NT2/D1 (cell line): ENCODE data around the gene CTCF.

ENCODE experiments used
- DNase-seq: peaks from one replicate; pipeline ENCODE4 v3.0.0-alpha.2; 2011; ENCODE audit warnings: low read depth, low spot score
- H3K27me3 ChIP-seq: 2 replicates; pipeline ENCODE4 v1.6.0; 2011; ENCODE audit warnings: mild to moderate bottlenecking; ENCODE audit not compliant: insufficient read length, insufficient read depth
- H3K36me3 ChIP-seq: 2 replicates; pipeline ENCODE4 v1.6.1; 2011; ENCODE audit warnings: mild to moderate bottlenecking, low read length, mixed read lengths; ENCODE audit not compliant: insufficient read depth, insufficient read length
- H3K4me1 ChIP-seq: 2 replicates; pipeline ENCODE4 v1.5.1; 2011; ENCODE audit not compliant: insufficient read depth, insufficient read length
- H3K4me3 ChIP-seq: 2 replicates; pipeline ENCODE4 v1.5.1; 2011; ENCODE audit warnings: low read depth; ENCODE audit not compliant: insufficient read length
- H3K9ac ChIP-seq: 2 replicates; pipeline ENCODE4 v1.6.0; 2011; ENCODE audit warnings: low read depth; ENCODE audit not compliant: insufficient read length
- H3K9me3 ChIP-seq: 2 replicates; pipeline ENCODE4 v1.5.1; 2011; ENCODE audit warnings: mild to moderate bottlenecking, low read length; ENCODE audit not compliant: insufficient read depth
- SUZ12 ChIP-seq: IDR thresholded peaks from 2 replicates; pipeline ENCODE4 v1.6.1; 2011; ENCODE audit not compliant: insufficient read length, insufficient read depth; ENCODE audit errors: extremely low read depth
- YY1 ChIP-seq: IDR thresholded peaks from 2 replicates; pipeline ENCODE4 v1.6.1; 2011; ENCODE audit not compliant: insufficient read length, insufficient read depth
- ZNF274 ChIP-seq: IDR thresholded peaks from 2 replicates; pipeline ENCODE4 v1.6.1; 2011; ENCODE audit warnings: mild to moderate bottlenecking, low read depth, low read length

CTCF gene

DNA sequence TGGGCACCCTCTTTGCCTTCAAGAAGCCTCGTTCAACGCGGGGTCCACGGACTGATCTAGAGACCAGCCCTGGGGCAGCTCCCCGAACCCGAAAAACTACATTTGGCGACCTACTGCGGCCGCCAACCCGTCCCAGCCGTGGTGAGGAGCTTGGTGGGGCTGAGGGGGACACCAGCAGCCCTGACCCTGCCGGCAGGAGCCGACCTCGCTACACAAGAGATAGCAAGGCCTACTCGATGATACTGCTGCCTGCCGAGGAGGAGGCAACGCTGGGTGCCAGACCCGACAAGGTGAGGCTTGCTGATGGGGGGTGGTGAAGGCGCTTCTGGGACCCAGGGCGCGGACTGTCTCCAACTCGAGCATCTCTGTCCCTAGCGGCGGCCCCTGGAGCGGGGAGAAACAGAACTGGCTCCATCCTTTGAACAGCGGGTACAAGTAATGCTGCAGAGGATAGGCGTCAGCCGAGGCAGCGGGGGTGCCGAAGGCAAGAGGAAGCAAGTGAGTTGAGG, 92.1 kb downstream of the CTCF start:
- no peak for TF ChIP-seq SUZ12
- no peak for TF ChIP-seq YY1
- no peak for TF ChIP-seq ZNF274
- Histone ChIP-seq H3K27me3 (peaks cover 11% of the 10 kb centered on the region), H3K4me3 (no peak overlapping the region), H3K36me3 (peaks cover 46% of the 10 kb centered on the region), H3K9me3 (no peaks in the 10 kb centered on the region), H3K9ac (no peak overlapping the region), H3K4me1 (peaks cover 14% of the 10 kb centered on the region)
- no peak for DNase-seq

DNA sequence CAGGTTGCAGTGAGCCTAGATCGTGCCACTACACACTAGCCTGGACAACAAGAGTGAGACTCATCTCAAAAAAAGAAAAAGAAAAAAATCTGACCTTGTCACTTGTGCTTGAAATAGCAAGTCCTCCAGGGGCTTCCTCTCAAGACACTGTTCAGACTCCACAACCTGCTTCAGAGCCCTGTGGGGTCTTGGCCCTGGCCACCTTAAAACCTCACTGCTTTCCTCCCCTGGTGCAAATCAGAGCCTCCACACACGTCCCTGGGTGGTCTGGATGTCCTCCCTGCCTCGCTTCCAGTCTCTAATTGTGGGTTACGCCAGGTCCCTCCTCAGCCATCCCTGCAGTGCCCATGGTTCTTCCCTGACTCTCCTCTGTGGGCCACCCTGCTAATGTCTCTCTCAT, 93.0 kb downstream of the CTCF start:
- no peaks in the 10 kb centered on the region for H3K9me3 ChIP-seq
- H3K27me3 ChIP-seq = peaks cover 15% of the 10 kb centered on the region
- peaks cover 12% of the 10 kb centered on the region for H3K4me1 ChIP-seq
- TF ChIP-seq SUZ12 (no peak), YY1 (no peak), ZNF274 (no peak)
- H3K36me3 ChIP-seq = peaks cover 46% of the 10 kb centered on the region
- DNase-seq = no peak
- H3K4me3 ChIP-seq = no peak overlapping the region
- H3K9ac ChIP-seq = no peak overlapping the region

DNA sequence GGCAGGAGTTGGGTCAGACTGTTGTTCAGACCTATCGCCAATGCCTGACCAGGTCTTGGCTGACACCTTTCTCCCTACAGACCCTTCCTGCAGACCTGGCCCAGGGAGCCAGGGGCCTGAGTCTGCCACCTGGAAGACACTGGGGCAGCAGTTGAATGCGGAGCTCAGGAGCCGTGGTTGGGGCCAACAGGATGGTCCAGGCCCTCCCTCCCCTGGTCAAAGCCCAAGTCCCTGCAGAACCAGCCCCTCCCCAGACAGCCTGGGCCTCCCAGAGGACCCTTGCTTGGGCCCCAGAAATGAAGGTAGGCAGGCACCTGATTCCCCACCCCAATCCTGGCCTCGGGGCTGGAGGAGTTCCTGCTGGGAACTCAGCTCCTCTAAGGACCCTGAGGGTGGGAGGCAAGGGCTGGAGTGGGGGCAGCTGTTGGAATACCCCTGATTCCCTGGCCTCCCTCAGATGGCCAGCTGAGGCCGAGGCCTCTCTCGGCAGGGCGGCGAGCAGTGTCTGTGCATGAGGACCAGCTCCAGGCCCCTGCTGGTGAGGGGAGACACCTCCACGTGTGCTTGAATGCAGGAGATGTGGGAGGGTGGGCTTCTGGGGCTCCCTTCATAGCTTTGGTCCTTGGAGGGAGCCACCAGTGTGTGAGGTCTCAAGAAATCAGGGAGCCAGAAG, 94.2 kb downstream of the CTCF start:
- H3K9me3 ChIP-seq = no peaks in the 10 kb centered on the region
- H3K4me3 ChIP-seq = no peak overlapping the region
- H3K27me3 ChIP-seq = peaks cover 21% of the 10 kb centered on the region
- no peak for DNase-seq
- H3K9ac ChIP-seq = no peak overlapping the region
- TF ChIP-seq YY1 = no peak
- TF ChIP-seq SUZ12 = no peak
- TF ChIP-seq ZNF274 = no peak
- peaks cover 18% of the 10 kb centered on the region for H3K4me1 ChIP-seq
- peaks cover 46% of the 10 kb centered on the region for H3K36me3 ChIP-seq

DNA sequence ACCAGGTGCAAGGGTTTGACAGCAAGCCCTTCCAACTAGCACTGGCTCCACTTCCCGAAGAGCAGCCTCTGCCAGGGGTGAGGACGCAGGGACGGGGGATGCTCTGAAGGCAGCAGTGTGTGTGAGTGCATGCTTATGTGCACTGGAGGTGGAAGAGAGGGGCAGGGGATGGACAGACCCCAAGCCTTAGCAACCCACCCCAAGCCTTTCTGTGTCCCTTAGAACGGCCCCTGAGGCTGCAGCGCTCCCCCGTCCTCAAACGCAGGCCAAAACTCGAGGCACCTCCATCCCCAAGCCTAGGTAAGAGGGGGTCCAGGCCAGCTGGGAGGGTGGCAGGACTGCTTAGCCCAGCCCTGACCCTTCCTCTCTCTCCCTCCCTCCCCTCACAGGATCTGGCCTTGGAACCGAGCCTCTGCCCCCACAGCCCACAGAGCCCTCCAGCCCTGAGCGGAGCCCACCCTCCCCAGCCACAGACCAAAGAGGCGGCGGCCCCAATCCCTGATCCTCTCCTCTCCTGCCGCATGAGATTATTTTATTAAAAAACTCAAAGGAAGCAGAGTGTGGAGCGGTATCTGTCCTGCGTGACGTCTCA, 94.8 kb downstream of the CTCF start:
- Histone ChIP-seq H3K36me3 (peaks cover 46% of the 10 kb centered on the region), H3K27me3 (peaks cover 27% of the 10 kb centered on the region), H3K9me3 (no peaks in the 10 kb centered on the region), H3K9ac (no peak overlapping the region), H3K4me1 (peaks cover 20% of the 10 kb centered on the region), H3K4me3 (no peak overlapping the region)
- no peak for TF ChIP-seq SUZ12
- no peak for TF ChIP-seq ZNF274
- no peak for TF ChIP-seq YY1
- no peak for DNase-seq

DNA sequence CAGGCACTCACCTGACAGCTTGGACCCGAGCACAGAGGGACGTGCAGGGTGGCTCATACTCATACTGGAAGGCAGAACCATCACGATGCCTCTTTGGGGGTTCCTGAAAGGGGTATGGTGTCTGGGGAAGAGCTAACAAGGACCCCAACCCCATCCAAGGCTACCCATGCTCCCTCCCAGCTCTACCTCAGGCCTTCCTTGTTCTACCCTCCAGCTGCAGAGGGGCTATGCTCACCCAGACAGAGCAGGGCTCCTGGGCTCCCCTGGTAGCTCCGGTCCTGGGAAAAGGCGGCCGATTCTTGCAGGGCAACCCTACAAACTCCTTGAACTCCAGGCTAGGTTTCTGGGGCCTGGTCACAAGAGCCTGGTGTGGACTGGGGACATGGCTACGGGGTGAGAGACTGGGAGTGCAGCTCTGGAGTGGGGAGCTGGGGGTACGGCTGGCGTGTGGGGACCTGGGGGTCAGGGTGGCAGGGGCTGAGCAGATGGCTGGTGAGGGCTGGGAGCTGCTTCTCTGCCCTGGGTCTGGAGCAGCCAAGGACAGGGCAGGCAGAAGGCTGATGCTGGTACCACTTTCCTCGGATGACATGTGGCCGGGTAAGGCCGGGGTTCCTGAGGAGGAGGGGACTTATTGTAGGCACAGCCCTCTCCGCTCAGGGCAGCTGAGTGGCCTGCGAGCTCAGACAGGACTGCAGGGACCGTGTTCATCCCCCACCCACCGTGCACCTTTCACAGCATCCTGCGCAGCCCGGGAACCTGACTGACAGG, 95.6 kb downstream of the CTCF start:
- TF ChIP-seq ZNF274 (no peak), SUZ12 (no peak), YY1 (no peak)

GRCh38 chr16:67658849-67659674, 96.7 kb downstream of the CTCF start:
- H3K27me3 ChIP-seq = peaks cover 27% of the 10 kb centered on the region
- DNase-seq = no peak
- no peaks in the 10 kb centered on the region for H3K9me3 ChIP-seq
- H3K4me3 ChIP-seq = peak overlapping the region; percentile 87
- peak overlapping the region; percentile 97 for H3K9ac ChIP-seq
- TF ChIP-seq ZNF274 (no peak), YY1 (no peak), SUZ12 (no peak)
- H3K4me1 ChIP-seq = peaks cover 18% of the 10 kb centered on the region
- H3K36me3 ChIP-seq = peaks cover 66% of the 10 kb centered on the region

More for the DNA sequence above, 95.6 kb downstream of the CTCF start:
- no peak for DNase-seq
- Histone ChIP-seq H3K4me1 (peaks cover 17% of the 10 kb centered on the region), H3K4me3 (no peak overlapping the region), H3K36me3 (peaks cover 54% of the 10 kb centered on the region), H3K27me3 (peaks cover 33% of the 10 kb centered on the region), H3K9ac (no peak overlapping the region), H3K9me3 (no peaks in the 10 kb centered on the region)
